Right renal pelvis (tissue), 4 donors: ENCODE results near the gene TRMT10C. TPM values are rescaled to one million over a fixed set of nuclear protein-coding genes. Genes with fewer than 3 reads are reported as not detected.
"Not testable (repeated sequence)": the region's sequence is repeated elsewhere in the genome, so short reads cannot be mapped to it uniquely, and the experiment has no call there.

Experiments
- DNase-seq, 4 donors: peaks; one replicate each; pipeline ENCODE4 v3.0.0-alpha.2; 2013; ENCODE audit warnings: low read depth in 4 of 4, low spot score in 3 of 4, missing footprints in 1 of 4
- polyA plus RNA-seq, 4 donors: library from polyadenylated mRNA; unstranded; fragments of 120-200 nt; gene quantifications; one replicate each; pipeline ENCODE4 v1.2.1, GENCODE V29; 2013; ENCODE audit not compliant: insufficient read length in 4 of 4

TRMT10C gene
- polyA plus RNA-seq: 10 to 100 TPM; 32.1 to 43.5 (median 41.2) TPM

- DNase-seq: peak; percentile 86 to 94 (median 89)
These were observed at the start of gene TRMT10C for GRCh38 chr3:101561630-101562328. TSS of gene TRMT10C (plus strand) at chr3:101561868. CDS start at chr3:101564782, 2,914 bp downstream.

GRCh38 chr3:101512396-101512645 is 49.3 kb upstream of the TRMT10C start:
- DNase-seq: peak in 1 of 4 donors; percentile 53

- DNase-seq: peak; percentile 77 to 83 (median 80)
These were observed 48.8 kb upstream of the TRMT10C start, which contains the start of gene SENP7 for GRCh38 chr3:101512646-101513418. TSS of gene SENP7 (minus strand) at chr3:101513212. CDS start at chr3:101513130, 82 bp downstream.

GRCh38 chr3:101513419-101513986 is 48.2 kb upstream of the TRMT10C start:
- peak in 1 of 4 donors; percentile 4 for DNase-seq

- no peak for DNase-seq
These were observed 43.2 kb upstream of the TRMT10C start for GRCh38 chr3:101518421-101518871.

GRCh38 chr3:101519685-101520365 is 41.8 kb upstream of the TRMT10C start:
- no peak for DNase-seq

- DNase-seq: no peak
These were observed 40.4 kb upstream of the TRMT10C start for GRCh38 chr3:101521211-101521701.

- DNase-seq: no peak
These were observed 34.2 kb upstream of the TRMT10C start for GRCh38 chr3:101527441-101527840.

GRCh38 chr3:101527906-101528305 is 33.8 kb upstream of the TRMT10C start:
- no peak for DNase-seq

GRCh38 chr3:101529816-101530685 is 31.6 kb upstream of the TRMT10C start:
- no peak for DNase-seq

- DNase-seq: no peak
These were observed 31.0 kb upstream of the TRMT10C start for GRCh38 chr3:101530686-101531047.

- no peak for DNase-seq
These were observed 30.1 kb upstream of the TRMT10C start for GRCh38 chr3:101531473-101532086.

GRCh38 chr3:101532783-101533602 is 28.7 kb upstream of the TRMT10C start:
- DNase-seq: no peak

- no peak for DNase-seq
These were observed 28.1 kb upstream of the TRMT10C start for GRCh38 chr3:101533603-101533968.

- DNase-seq: no peak
These were observed 26.4 kb upstream of the TRMT10C start for GRCh38 chr3:101535221-101535620.

- no peak for DNase-seq
These were observed 25.4 kb upstream of the TRMT10C start for GRCh38 chr3:101536266-101536665.

- DNase-seq: not testable (repeated sequence)
These were observed 24.7 kb upstream of the TRMT10C start for GRCh38 chr3:101536955-101537354.

GRCh38 chr3:101542957-101543356 is 18.7 kb upstream of the TRMT10C start:
- no peak for DNase-seq
